ENCODE data around the gene RAB11FIP2.

Gene RAB11FIP2

DNA sequence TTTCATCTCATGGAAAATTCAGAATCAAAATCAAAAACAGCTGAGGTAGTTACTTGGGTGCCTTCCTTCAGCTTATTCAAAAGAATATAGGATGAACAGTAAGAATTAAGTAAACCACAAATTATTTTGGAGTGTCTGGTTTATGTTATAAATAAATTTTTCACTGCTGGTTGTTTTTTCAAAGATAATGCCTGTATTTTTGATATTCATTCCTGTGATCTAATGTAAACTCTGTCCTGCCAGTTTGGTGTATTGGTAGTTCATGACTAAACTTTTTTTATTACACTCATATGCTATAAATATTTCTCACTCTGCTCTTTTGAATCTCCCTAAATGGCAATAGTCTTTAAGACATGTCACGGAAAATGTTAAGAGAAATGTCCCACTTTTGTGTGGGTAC, 11.6 kb upstream of the RAB11FIP2 start:
- H3K27me3 ChIP-seq (ENCODE audit: control insufficient read depth, low read length) = peaks cover 7% of the 10 kb centered on the region; the same call in 1 of the 2 replicates
- H3K9me2 ChIP-seq (replicated peaks; ENCODE audit: control insufficient read depth, low read length) = no peaks in the 10 kb centered on the region
- TF ChIP-seq EZH2phosphoT487 (IDR thresholded peaks at IDR 0.05; ENCODE audit: borderline replicate concordance, low read length) = no peak
- TF ChIP-seq, protein P1, sequence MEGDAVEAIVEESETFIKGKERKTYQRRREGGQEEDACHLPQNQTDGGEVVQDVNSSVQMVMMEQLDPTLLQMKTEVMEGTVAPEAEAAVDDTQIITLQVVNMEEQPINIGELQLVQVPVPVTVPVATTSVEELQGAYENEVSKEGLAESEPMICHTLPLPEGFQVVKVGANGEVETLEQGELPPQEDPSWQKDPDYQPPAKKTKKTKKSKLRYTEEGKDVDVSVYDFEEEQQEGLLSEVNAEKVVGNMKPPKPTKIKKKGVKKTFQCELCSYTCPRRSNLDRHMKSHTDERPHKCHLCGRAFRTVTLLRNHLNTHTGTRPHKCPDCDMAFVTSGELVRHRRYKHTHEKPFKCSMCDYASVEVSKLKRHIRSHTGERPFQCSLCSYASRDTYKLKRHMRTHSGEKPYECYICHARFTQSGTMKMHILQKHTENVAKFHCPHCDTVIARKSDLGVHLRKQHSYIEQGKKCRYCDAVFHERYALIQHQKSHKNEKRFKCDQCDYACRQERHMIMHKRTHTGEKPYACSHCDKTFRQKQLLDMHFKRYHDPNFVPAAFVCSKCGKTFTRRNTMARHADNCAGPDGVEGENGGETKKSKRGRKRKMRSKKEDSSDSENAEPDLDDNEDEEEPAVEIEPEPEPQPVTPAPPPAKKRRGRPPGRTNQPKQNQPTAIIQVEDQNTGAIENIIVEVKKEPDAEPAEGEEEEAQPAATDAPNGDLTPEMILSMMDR (IDR thresholded peaks at IDR 0.05; ENCODE audit: low read depth, low read length, poor library complexity, severe bottlenecking) = no peak
- no peaks in the 10 kb centered on the region for H3K36me3 ChIP-seq (ENCODE audit: control insufficient read depth, low read length)
- H3K4me3 ChIP-seq (ENCODE audit: low read length) = no peak overlapping the region
- no peaks in the 10 kb centered on the region for H3K4me1 ChIP-seq (ENCODE audit: control insufficient read depth, low read length)
- H3K27ac ChIP-seq (ENCODE audit: low read depth, low read length) = no peak overlapping the region
- H4K20me1 ChIP-seq (ENCODE audit: control insufficient read depth, insufficient read depth, low read depth, low read length) = no peaks in the 10 kb centered on the region
- H3K4me2 ChIP-seq (ENCODE audit: low read length) = no peak overlapping the region
- no peaks in the 10 kb centered on the region for H3F3A ChIP-seq (ENCODE audit: control insufficient read depth, insufficient read depth)
- H3K79me2 ChIP-seq (ENCODE audit: control insufficient read depth, low read length) = no peaks in the 10 kb centered on the region
- no peaks in the 10 kb centered on the region for H3K9me3 ChIP-seq (ENCODE audit: control insufficient read depth, insufficient read depth, low read length)

DNA sequence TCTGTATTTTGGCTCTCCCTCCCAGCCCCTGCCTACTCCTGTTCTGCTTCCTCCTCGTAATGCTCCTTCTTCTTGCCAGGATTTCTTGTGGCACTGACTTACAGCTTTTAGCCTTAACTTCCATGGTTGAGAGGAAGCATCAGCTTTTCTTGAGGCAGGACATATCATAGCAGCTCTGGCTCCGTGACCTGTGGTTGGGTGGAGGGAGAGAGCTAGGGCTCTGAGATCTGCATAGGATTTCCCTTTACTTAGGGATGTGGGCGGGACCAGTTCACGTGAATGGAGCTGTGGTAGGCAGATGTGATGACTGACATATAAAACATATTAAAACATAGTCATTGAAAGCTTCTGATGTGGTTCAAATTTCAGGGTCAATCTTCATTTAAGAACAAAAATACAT, 10.6 kb upstream of the RAB11FIP2 start:
- no peaks in the 10 kb centered on the region for H3K79me2 ChIP-seq (ENCODE audit: control insufficient read depth, low read length)
- H3K27me3 ChIP-seq (ENCODE audit: control insufficient read depth, low read length) = peaks cover 7% of the 10 kb centered on the region; the same call in 1 of the 2 replicates
- H3K4me3 ChIP-seq (ENCODE audit: low read length) = no peak overlapping the region
- H3K4me1 ChIP-seq (ENCODE audit: control insufficient read depth, low read length) = no peaks in the 10 kb centered on the region
- TF ChIP-seq, protein P1 (IDR thresholded peaks at IDR 0.05; ENCODE audit: low read depth, low read length, poor library complexity, severe bottlenecking) = no peak
- TF ChIP-seq EZH2phosphoT487 (IDR thresholded peaks at IDR 0.05; ENCODE audit: borderline replicate concordance, low read length) = no peak
- H3K9me3 ChIP-seq (ENCODE audit: control insufficient read depth, insufficient read depth, low read length) = no peaks in the 10 kb centered on the region
- no peak overlapping the region for H3K4me2 ChIP-seq (ENCODE audit: low read length)
- no peaks in the 10 kb centered on the region for H4K20me1 ChIP-seq (ENCODE audit: control insufficient read depth, insufficient read depth, low read depth, low read length)
- no peaks in the 10 kb centered on the region for H3F3A ChIP-seq (ENCODE audit: control insufficient read depth, insufficient read depth)
- no peak overlapping the region for H3K27ac ChIP-seq (ENCODE audit: low read depth, low read length)
- H3K9me2 ChIP-seq (replicated peaks; ENCODE audit: control insufficient read depth, low read length) = no peaks in the 10 kb centered on the region
- no peaks in the 10 kb centered on the region for H3K36me3 ChIP-seq (ENCODE audit: control insufficient read depth, low read length)

DNA sequence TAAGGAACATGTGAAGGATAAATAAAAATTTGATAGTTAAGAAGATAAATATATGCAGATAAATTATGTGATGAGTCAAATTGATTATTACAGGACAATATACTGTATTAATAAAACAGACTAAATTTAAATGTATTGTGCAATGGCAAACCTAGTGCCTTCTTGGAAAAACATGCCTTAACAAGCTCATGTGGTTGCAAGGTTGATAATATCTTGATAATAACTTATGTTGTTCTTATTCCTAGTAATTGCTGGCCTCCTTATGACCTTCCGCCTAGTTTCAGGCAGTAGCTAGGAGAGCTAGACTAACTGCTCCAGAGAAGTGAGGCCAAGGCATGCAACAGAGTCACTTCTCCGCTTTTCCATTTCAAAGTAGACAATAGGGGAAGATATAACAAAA, 7.6 kb upstream of the RAB11FIP2 start:
- Histone ChIP-seq H3K36me3 (ENCODE audit: control insufficient read depth, low read length) (no peaks in the 10 kb centered on the region), H3K9me3 (ENCODE audit: control insufficient read depth, insufficient read depth, low read length) (no peaks in the 10 kb centered on the region), H3K79me2 (ENCODE audit: control insufficient read depth, low read length) (no peaks in the 10 kb centered on the region), H3K4me3 (ENCODE audit: low read length) (no peak overlapping the region), H3F3A (ENCODE audit: control insufficient read depth, insufficient read depth) (no peaks in the 10 kb centered on the region), H3K4me1 (ENCODE audit: control insufficient read depth, low read length) (no peaks in the 10 kb centered on the region), H3K27me3 (ENCODE audit: control insufficient read depth, low read length) (no peaks in the 10 kb centered on the region), H3K9me2 (replicated peaks; ENCODE audit: control insufficient read depth, low read length) (no peaks in the 10 kb centered on the region), H3K27ac (ENCODE audit: low read depth, low read length) (no peak overlapping the region), H3K4me2 (ENCODE audit: low read length) (no peak overlapping the region), H4K20me1 (ENCODE audit: control insufficient read depth, insufficient read depth, low read depth, low read length) (no peaks in the 10 kb centered on the region)
- TF ChIP-seq EZH2phosphoT487 (IDR thresholded peaks at IDR 0.05; ENCODE audit: borderline replicate concordance, low read length) = no peak
- TF ChIP-seq, protein P1 (IDR thresholded peaks at IDR 0.05; ENCODE audit: low read depth, low read length, poor library complexity, severe bottlenecking) = no peak

DNA sequence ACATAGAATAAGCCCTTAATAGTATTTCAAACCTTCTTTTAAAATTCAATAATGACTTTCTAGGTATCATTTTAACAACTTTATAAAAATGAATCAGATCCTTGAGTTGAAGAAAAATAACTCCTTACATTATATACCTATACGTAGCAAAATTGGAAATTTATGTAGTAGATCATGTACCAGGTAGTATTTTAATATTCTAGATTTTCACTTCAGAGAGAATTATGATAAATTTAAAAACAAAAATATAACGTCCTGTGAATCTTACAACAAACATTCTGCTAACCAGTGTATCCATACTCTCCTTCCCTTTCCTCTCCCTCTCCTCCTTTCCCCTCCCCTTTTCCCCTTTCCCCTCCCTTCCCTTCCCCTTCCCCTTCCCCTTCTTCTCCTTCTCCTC, 6.1 kb upstream of the RAB11FIP2 start:
- Histone ChIP-seq H3K36me3 (ENCODE audit: control insufficient read depth, low read length) (no peaks in the 10 kb centered on the region), H3K27ac (ENCODE audit: low read depth, low read length) (no peak overlapping the region), H3K9me3 (ENCODE audit: control insufficient read depth, insufficient read depth, low read length) (no peaks in the 10 kb centered on the region), H4K20me1 (ENCODE audit: control insufficient read depth, insufficient read depth, low read depth, low read length) (no peaks in the 10 kb centered on the region), H3K4me1 (ENCODE audit: control insufficient read depth, low read length) (no peaks in the 10 kb centered on the region), H3K27me3 (ENCODE audit: control insufficient read depth, low read length) (no peaks in the 10 kb centered on the region), H3K4me3 (ENCODE audit: low read length) (no peak overlapping the region), H3F3A (ENCODE audit: control insufficient read depth, insufficient read depth) (no peaks in the 10 kb centered on the region), H3K9me2 (replicated peaks; ENCODE audit: control insufficient read depth, low read length) (no peaks in the 10 kb centered on the region), H3K79me2 (ENCODE audit: control insufficient read depth, low read length) (no peaks in the 10 kb centered on the region), H3K4me2 (ENCODE audit: low read length) (no peak overlapping the region)
- TF ChIP-seq, protein P1 (IDR thresholded peaks at IDR 0.05; ENCODE audit: low read depth, low read length, poor library complexity, severe bottlenecking) = no peak
- TF ChIP-seq EZH2phosphoT487 (IDR thresholded peaks at IDR 0.05; ENCODE audit: borderline replicate concordance, low read length) = no peak

Data from DOHH2 (cell line).